OCI-M2 (cell line): ENCODE data around the gene MRC2.

Source experiments
- DNase-seq: peaks from one replicate; lab custom pipeline; 2025; ENCODE audit not compliant: unreplicated experiment; lab: John Stamatoyannopoulos, UW

MRC2 gene

GRCh38 chr17:62660629-62661118, 33.2 kb downstream of the MRC2 start:
- DNase-seq = no peak

- DNase-seq = no peak
These were observed 33.9 kb downstream of the MRC2 start for GRCh38 chr17:62661337-62661736.

GRCh38 chr17:62662855-62663254, 35.4 kb downstream of the MRC2 start:
- no peak for DNase-seq

- DNase-seq = no peak
These were observed 35.8 kb downstream of the MRC2 start for GRCh38 chr17:62663304-62663703.

GRCh38 chr17:62664336-62665120, 37.1 kb downstream of the MRC2 start:
- no peak for DNase-seq

GRCh38 chr17:62665599-62665998, 38.1 kb downstream of the MRC2 start:
- DNase-seq = no peak

- DNase-seq = no peak
These were observed 38.8 kb downstream of the MRC2 start for GRCh38 chr17:62666061-62666800.

- DNase-seq = no peak
These were observed 39.5 kb downstream of the MRC2 start for GRCh38 chr17:62666801-62667591.

- no peak for DNase-seq
These were observed 40.8 kb downstream of the MRC2 start for GRCh38 chr17:62668091-62668804.

- DNase-seq = no peak
These were observed 42.8 kb downstream of the MRC2 start for GRCh38 chr17:62670202-62670821.

GRCh38 chr17:62671553-62671952, 44.1 kb downstream of the MRC2 start:
- DNase-seq = no peak

- no peak for DNase-seq
These were observed 45.5 kb downstream of the MRC2 start for GRCh38 chr17:62672957-62673356.

GRCh38 chr17:62673614-62674362, 46.3 kb downstream of the MRC2 start:
- no peak for DNase-seq

- DNase-seq = no peak
These were observed 46.9 kb downstream of the MRC2 start for GRCh38 chr17:62674363-62674739.

- no peak for DNase-seq
These were observed 47.4 kb downstream of the MRC2 start for GRCh38 chr17:62674841-62675240.

GRCh38 chr17:62675260-62675659, 47.8 kb downstream of the MRC2 start:
- DNase-seq = no peak

- DNase-seq = no peak
These were observed 48.2 kb downstream of the MRC2 start for GRCh38 chr17:62675701-62676100.

- no peak for DNase-seq
These were observed 48.9 kb downstream of the MRC2 start for GRCh38 chr17:62676231-62676943.

GRCh38 chr17:62676952-62677596, 49.6 kb downstream of the MRC2 start:
- no peak for DNase-seq
